NCI-H2227 treated with DMSO at 0.1 percent for 48 hours (cell line): ENCODE data around the gene PHLPP1.

Experiments
- DNase-seq: peaks from one replicate; lab custom pipeline; 2025; lab: John Stamatoyannopoulos, UW

Gene PHLPP1

GRCh38 chr18:62984656-62985315 lies 269.4 kb downstream of the PHLPP1 start:
- DNase-seq: no peak

GRCh38 chr18:62986490-62986889 lies 271.1 kb downstream of the PHLPP1 start:
- DNase-seq: no peak

GRCh38 chr18:62987055-62987830 lies 271.9 kb downstream of the PHLPP1 start:
- no peak for DNase-seq

GRCh38 chr18:62987859-62988258 lies 272.5 kb downstream of the PHLPP1 start:
- no peak for DNase-seq

GRCh38 chr18:62988471-62988870 lies 273.1 kb downstream of the PHLPP1 start:
- no peak for DNase-seq

- DNase-seq: no peak
These were observed 273.9 kb downstream of the PHLPP1 start for GRCh38 chr18:62989195-62989594.

- DNase-seq: no peak
These were observed 275.3 kb downstream of the PHLPP1 start for GRCh38 chr18:62990653-62991052.

- no peak for DNase-seq
These were observed 276.0 kb downstream of the PHLPP1 start for GRCh38 chr18:62991389-62991788.

GRCh38 chr18:62991959-62992358 lies 276.6 kb downstream of the PHLPP1 start:
- DNase-seq: no peak

GRCh38 chr18:62992877-62993365 lies 277.6 kb downstream of the PHLPP1 start:
- no peak for DNase-seq

GRCh38 chr18:62996566-62996965 lies 281.2 kb downstream of the PHLPP1 start:
- no peak for DNase-seq

- no peak for DNase-seq
These were observed 281.7 kb downstream of the PHLPP1 start for GRCh38 chr18:62997076-62997475.

- no peak for DNase-seq
These were observed 283.1 kb downstream of the PHLPP1 start for GRCh38 chr18:62998443-62998842.

- no peak for DNase-seq
These were observed 284.1 kb downstream of the PHLPP1 start for GRCh38 chr18:62999392-62999791.

GRCh38 chr18:62999921-63000320 lies 284.6 kb downstream of the PHLPP1 start:
- no peak for DNase-seq

- DNase-seq: no peak
These were observed 285.5 kb downstream of the PHLPP1 start for GRCh38 chr18:63000839-63001238.

GRCh38 chr18:63001861-63002260 lies 286.5 kb downstream of the PHLPP1 start:
- no peak for DNase-seq

GRCh38 chr18:63002305-63002704 lies 287.0 kb downstream of the PHLPP1 start:
- no peak for DNase-seq

GRCh38 chr18:63002803-63003445 lies 287.6 kb downstream of the PHLPP1 start:
- DNase-seq: no peak

- DNase-seq: no peak
These were observed 288.6 kb downstream of the PHLPP1 start for GRCh38 chr18:63003899-63004298.

GRCh38 chr18:63004466-63005089 lies 289.2 kb downstream of the PHLPP1 start:
- DNase-seq: no peak

- DNase-seq: no peak
These were observed 290.0 kb downstream of the PHLPP1 start for GRCh38 chr18:63005306-63005705.
